ENCODE results near the gene NUBP2. TPM values are rescaled to one million over a fixed set of nuclear protein-coding genes. Genes with fewer than 3 reads are reported as not detected.

NUBP2 gene
- polyA plus RNA-seq, 1 experiment = 38.0 TPM

GRCh38 chr16:1751946-1752345, 30.8 kb upstream of the NUBP2 start:
- POLR2A ChIA-PET = no interaction called here

DNA sequence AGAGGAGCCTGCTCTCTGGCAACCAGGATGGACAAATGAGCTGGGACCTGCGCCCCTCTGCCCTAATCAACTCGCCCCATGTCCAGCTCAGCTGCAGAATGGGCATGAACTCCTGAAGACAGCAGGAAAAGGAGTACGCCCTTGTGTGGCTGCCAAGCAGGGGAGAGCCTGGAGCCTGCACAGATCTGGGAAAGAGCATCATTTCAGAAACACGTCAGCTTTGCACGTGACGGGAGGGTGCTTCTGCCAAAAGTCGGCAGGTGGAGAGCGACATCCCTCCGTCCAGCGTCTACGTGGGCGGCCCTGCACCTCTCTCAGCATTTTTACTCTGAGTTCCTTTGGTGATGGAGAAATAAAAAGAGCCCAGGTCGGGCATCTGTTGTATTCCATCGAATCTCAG, 29.9 kb upstream of the NUBP2 start:
- ChIA-PET POLR2A (no interaction called here), CTCF (interaction anchor here (1.0 to 1.3 kb wide), 2 partner anchors 10 to 21 kb away, joined by 3 read pairs; no protein-coding TSS in a partner anchor)
- H3K36me3 ChIP-seq (ENCODE audit: control insufficient read depth, insufficient read depth, low read length) = peaks cover 32% of the 10 kb centered on the region
- no peak overlapping the region for H3K4me3 ChIP-seq (ENCODE audit: low read depth, low read length)
- H3K27me3 ChIP-seq (ENCODE audit: control insufficient read depth, insufficient read depth, low read length) = no peaks in the 10 kb centered on the region
- no peak for DNase-seq (ENCODE audit: low read depth)
- TF ChIP-seq CTCF (IDR thresholded peaks at IDR 0.05; ENCODE audit: insufficient read depth, low read depth, low read length) = no peak

More at GRCh38 chr16:1751946-1752345, 30.8 kb upstream of the NUBP2 start:
- H3K27me3 ChIP-seq (ENCODE audit: control insufficient read depth, insufficient read depth, low read length) = no peaks in the 10 kb centered on the region
- CTCF ChIA-PET = interaction anchor here (1.0 to 1.3 kb wide), 2 partner anchors 22 to 46 kb away, joined by 3 read pairs; partner anchors contain the start of gene MAPK8IP3
- DNase-seq (ENCODE audit: low read depth) = no peak
- peaks cover 34% of the 10 kb centered on the region for H3K36me3 ChIP-seq (ENCODE audit: control insufficient read depth, insufficient read depth, low read length)
- H3K4me3 ChIP-seq (ENCODE audit: low read depth, low read length) = no peak overlapping the region
- no peak for TF ChIP-seq CTCF (IDR thresholded peaks at IDR 0.05; ENCODE audit: insufficient read depth, low read depth, low read length)

- ChIA-PET POLR2A (no interaction called here), CTCF (no interaction called here)
- H3K4me3 ChIP-seq (ENCODE audit: low read depth, low read length) = no peak overlapping the region
- no peak for DNase-seq (ENCODE audit: low read depth)
- TF ChIP-seq CTCF (IDR thresholded peaks at IDR 0.05; ENCODE audit: insufficient read depth, low read depth, low read length) = no peak
- no peaks in the 10 kb centered on the region for H3K27me3 ChIP-seq (ENCODE audit: control insufficient read depth, insufficient read depth, low read length)
- H3K36me3 ChIP-seq (ENCODE audit: control insufficient read depth, insufficient read depth, low read length) = peaks cover 22% of the 10 kb centered on the region
Observed at GRCh38 chr16:1754204-1754603, 28.6 kb upstream of the NUBP2 start.

- CTCF ChIA-PET = interaction anchor here (1.2 kb wide), 1 partner anchor 11 kb away, joined by 3 read pairs; no protein-coding TSS in a partner anchor
- TF ChIP-seq CTCF (IDR thresholded peaks at IDR 0.05; ENCODE audit: insufficient read depth, low read depth, low read length) = no peak
- no peak for DNase-seq (ENCODE audit: low read depth)
- no peak overlapping the region for H3K4me3 ChIP-seq (ENCODE audit: low read depth, low read length)
- H3K36me3 ChIP-seq (ENCODE audit: control insufficient read depth, insufficient read depth, low read length) = peaks cover 26% of the 10 kb centered on the region
- POLR2A ChIA-PET = no interaction called here
- no peaks in the 10 kb centered on the region for H3K27me3 ChIP-seq (ENCODE audit: control insufficient read depth, insufficient read depth, low read length)
Observed at GRCh38 chr16:1757714-1758461, 24.9 kb upstream of the NUBP2 start.

GRCh38 chr16:1758923-1759322, 23.8 kb upstream of the NUBP2 start:
- POLR2A ChIA-PET = no interaction called here
- TF ChIP-seq CTCF (IDR thresholded peaks at IDR 0.05; ENCODE audit: insufficient read depth, low read depth, low read length) = no peak
- no peak for DNase-seq (ENCODE audit: low read depth)
- CTCF ChIA-PET = interaction anchor here (1.2 kb wide), 1 partner anchor 12 kb away, joined by 3 read pairs; no protein-coding TSS in a partner anchor
- H3K36me3 ChIP-seq (ENCODE audit: control insufficient read depth, insufficient read depth, low read length) = peaks cover 29% of the 10 kb centered on the region
- H3K27me3 ChIP-seq (ENCODE audit: control insufficient read depth, insufficient read depth, low read length) = no peaks in the 10 kb centered on the region
- H3K4me3 ChIP-seq (ENCODE audit: low read depth, low read length) = no peak overlapping the region
